SK-MEL-5 (cell line): Measurements from ENCODE around the gene ATXN7L3B. TPM values are rescaled to one million over a fixed set of nuclear protein-coding genes. Genes with fewer than 3 reads are reported as not detected.

ENCODE experiments used
- DNase-seq: peaks from one replicate; pipeline ENCODE4 v3.0.0-alpha.2; 2016; ENCODE audit warnings: low read depth, low spot score
- in situ Hi-C: cut with HindIII; loops from 2 replicates; pipeline ENCODE4 v1.10.0; 2016; ENCODE audit warnings: low sequenced_read_pairs, high pct_unique_total_duplicates, low pct_unique_long_range_greater_than_20kb
- total RNA-seq: library from RNA; depleted of rRNA; stranded (reverse); fragments of >200 nt; shearing (Covaris generic); gene quantifications from 2 replicates; pipeline ENCODE4 v1.2.3, GENCODE V29; 2014

The ATXN7L3B gene
- total RNA-seq, 1 experiment from 2014 or later, result 23.9 TPM

GRCh38 chr12:74539261-74539660 lies 1.6 kb downstream of the ATXN7L3B start:
- DNase-seq, result peak; percentile 8
- in situ Hi-C loops, result no loop called here

DNA sequence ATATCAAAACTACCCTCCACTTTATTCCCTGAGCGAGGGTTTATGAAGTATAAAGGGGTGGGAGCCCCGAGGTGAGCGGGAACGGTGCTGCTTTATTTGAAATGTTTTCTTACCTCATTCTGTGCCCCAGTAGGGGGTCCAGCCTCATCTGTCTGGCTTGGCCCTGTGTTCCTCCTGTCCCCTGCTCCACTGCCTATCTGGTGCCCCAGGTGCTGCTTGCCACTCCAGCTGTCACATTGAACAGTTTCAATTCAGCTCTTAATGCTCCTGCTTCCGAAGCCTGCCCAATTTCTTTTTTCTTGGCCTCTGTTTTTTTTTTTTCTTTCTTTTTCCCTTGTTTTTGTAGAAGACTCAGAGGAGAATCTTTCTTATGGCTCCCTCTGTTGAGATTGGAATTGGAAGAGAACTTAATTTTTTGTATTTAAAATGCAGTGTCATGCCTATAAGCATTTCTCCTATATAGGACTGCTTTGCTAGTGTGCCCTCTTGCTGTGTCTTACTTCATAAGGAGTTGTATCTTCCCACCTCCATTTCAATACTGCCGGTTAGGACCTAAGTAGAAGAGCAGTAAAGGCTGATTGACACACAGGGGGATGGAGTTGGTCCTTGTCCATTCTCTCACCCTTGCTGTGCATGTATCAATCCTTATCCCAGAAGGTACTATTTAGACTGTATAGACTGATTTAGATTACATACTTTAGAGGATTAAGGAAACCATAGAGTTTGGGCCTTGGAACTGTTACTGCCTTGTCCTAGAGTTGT lies 2.3 kb downstream of the ATXN7L3B start:
- in situ Hi-C loops, result no loop called here
- peak; percentile 4 for DNase-seq

- DNase-seq, result no peak
- in situ Hi-C loops, result no loop called here
Measured at GRCh38 chr12:74541074-74541473, 3.4 kb downstream of the ATXN7L3B start.

DNA sequence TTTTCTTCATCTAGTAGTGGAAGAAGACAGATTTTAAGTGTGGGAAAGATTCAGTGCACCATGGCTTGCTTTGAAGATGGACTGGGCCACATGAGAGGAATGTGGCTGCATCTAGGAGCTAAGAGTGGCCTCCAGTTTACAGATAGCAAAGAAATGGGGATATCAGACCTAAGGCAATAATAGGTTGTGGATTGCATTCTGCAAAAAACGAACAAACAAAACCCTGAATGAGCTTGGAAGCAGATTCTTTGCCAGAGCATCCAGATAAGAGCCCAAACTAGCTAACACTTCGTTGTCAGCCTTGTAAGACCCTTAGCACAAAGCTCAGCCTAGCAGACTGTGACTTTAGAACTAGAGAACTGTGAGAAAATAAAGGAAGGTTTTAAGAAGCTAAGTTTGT lies 9.6 kb downstream of the ATXN7L3B start:
- no peak for DNase-seq
- in situ Hi-C loops, result no loop called here

DNA sequence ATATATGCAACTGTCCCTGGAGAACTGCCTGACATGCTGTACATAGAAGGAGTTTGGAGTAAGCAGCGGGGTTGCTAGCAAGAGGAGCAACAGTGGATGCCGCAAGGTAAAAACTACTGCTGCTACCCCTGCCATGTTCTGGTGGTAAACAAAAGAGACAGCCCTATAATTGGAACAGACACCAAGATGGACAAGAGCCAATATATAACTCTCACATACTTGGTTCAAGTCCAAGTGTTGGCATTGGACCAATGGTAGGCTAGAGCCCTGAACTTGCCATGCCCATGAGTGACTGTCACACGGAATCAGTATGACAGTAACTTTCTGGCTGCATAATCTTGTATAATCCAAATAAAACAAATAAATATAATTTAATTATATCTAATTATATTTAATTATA lies 13.7 kb downstream of the ATXN7L3B start:
- in situ Hi-C loops, result no loop called here

GRCh38 chr12:74552201-74552600 lies 14.6 kb downstream of the ATXN7L3B start:
- DNase-seq, result no peak
- in situ Hi-C loops, result no loop called here

More for the DNA sequence above, 13.7 kb downstream of the ATXN7L3B start:
- no peak for DNase-seq

DNA sequence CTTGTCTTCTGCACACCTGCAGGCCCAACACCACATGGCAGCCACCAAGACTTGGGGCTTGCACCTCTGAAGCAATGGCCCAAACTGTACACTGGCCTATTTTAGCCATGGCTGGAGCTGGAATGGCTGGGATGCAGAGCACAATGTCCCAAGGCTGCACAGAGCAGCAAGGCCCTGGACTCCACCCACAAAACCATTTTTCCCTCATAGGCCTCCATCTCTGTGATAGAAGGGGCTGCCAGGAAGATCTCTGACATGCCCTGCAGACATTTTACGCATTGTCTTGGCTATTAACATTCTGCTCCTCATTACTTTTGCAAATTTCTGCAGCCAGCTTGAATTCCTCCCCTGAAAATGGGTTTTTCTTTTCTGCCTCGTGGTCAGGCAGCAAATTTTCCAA lies 22.1 kb downstream of the ATXN7L3B start:
- in situ Hi-C loops, result no loop called here
- DNase-seq, result no peak

DNA sequence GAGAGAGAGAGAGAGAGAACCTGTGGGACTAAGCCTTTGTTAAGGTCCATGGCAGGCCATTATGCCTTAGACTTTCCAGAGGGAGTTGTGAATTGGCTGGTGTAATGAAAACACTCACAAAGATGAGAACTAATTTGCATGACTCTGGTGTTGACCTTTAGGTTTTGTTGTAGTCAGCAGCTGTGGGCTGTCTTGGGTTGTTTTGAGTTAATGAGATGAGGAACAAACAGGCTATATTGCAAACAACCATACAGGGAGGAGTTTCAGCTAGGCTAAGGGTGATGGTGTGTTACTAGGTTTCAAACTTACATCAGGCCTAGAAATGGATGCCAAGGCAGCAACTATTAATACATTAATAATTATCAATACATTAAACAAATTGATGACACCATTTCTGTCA lies 26.3 kb downstream of the ATXN7L3B start:
- in situ Hi-C loops, result no loop called here
- DNase-seq, result no peak

DNA sequence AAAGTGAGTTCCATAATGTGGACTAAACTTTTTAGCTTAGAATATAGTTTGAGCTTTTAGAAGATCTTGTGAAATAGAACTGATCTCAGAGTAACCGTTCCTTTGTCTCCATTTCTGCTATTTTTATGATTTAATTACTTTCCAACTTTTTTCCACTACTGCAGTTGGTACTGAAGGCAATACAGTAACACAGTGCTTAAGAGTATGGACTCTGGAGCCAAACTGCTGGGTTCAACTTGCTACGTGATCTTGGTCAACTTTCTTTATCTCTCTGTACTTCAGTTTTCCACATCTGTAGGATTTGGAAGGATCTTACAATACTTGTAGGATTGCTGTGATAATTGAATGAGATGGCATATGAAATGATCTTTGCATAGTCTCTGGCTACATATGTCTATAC lies 40.9 kb downstream of the ATXN7L3B start:
- in situ Hi-C loops, result no loop called here
- DNase-seq, result no peak

DNA sequence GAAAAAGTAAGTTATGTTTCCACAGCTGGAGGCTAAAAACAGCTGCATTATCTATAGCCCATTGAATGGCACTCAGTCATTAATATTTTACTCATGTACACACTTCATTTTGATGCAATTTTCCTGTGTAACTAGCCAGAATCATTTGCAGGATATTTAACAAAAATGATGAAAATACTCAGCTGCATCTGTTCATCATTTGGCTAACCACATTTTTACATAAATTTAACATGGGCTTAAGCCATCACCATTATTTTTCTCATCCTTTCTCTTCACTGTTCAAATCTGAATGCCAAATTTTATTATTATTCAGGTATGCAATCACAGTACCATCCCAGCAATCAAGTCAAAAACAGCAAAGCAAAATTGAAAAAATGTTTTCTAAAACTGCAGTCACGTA lies 41.8 kb downstream of the ATXN7L3B start:
- no peak for DNase-seq
- in situ Hi-C loops, result no loop called here

GRCh38 chr12:74579981-74580380 lies 42.3 kb downstream of the ATXN7L3B start:
- in situ Hi-C loops, result no loop called here
- no peak for DNase-seq

- in situ Hi-C loops, result no loop called here
Measured at GRCh38 chr12:74581439-74581838, 43.8 kb downstream of the ATXN7L3B start.

GRCh38 chr12:74584483-74585062 lies 46.9 kb downstream of the ATXN7L3B start:
- DNase-seq, result no peak
- in situ Hi-C loops, result no loop called here

More at GRCh38 chr12:74581439-74581838, 43.8 kb downstream of the ATXN7L3B start:
- no peak for DNase-seq

DNA sequence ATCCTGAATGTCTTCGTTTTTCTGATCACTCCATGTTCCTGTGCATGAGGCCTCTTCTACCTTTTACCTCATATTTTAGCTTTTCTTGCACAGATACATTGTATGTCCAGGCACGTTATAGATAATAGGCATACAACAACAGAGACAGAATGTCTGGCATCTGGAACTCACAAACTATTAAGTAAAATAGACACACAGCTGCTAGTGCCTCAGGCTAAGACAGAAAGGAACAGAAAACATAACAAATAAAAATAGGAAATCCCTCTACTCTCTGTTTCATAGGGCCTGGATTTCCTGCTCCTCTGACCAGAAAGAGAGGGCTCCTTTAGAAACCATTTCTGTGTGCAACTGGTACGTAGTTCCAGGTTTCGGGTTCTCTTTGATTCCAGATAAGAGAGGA lies 48.6 kb downstream of the ATXN7L3B start:
- in situ Hi-C loops, result no loop called here
- DNase-seq, result no peak
